Nephron (organoid): Measurements from ENCODE around the gene NEAT1.

Source experiments
- H3K27ac Mint-ChIP-seq, 3 experiments: 2 replicates each; pipeline ENCODE4 v1.8.0; 2020; ENCODE audit warnings: mixed read lengths in 3 of 3, mild to moderate bottlenecking in 2 of 3, moderate library complexity in 1 of 3
- H3K27me3 Mint-ChIP-seq: 2 replicates; pipeline ENCODE4 v1.8.0; 2021; ENCODE audit warnings: low read depth, mild to moderate bottlenecking, moderate library complexity, mixed read lengths
- H3K36me3 Mint-ChIP-seq: 2 replicates; pipeline ENCODE4 v1.8.0; 2020; ENCODE audit warnings: low read depth, mixed read lengths
- H3K4me1 Mint-ChIP-seq: 2 replicates; pipeline ENCODE4 v1.8.0; 2020; ENCODE audit warnings: mixed read lengths
- H3K4me3 Mint-ChIP-seq, 3 experiments: 2 replicates each; pipeline ENCODE4 v1.8.0; 2020; ENCODE audit warnings: mild to moderate bottlenecking in 3 of 3, mixed read lengths in 3 of 3, moderate library complexity in 2 of 3
- H3K9me3 Mint-ChIP-seq: 2 replicates; pipeline ENCODE4 v1.8.0; 2020; ENCODE audit warnings: mixed read lengths
- TF ChIP-seq, protein P1 (sequence below), 3 experiments: fragments of 200-600 bp; sonication (generic); IDR thresholded peaks; one replicate each; pipeline ENCODE4 v1.5.0; 2021; ENCODE audit warnings: antibody characterized with exemption in 3 of 3; ENCODE audit not compliant: unreplicated experiment in 3 of 3

The NEAT1 gene

GRCh38 chr11:65414776-65415498, 7.7 kb upstream of the NEAT1 start:
- Mint-ChIP-seq H3K27ac (peak overlapping the region in 2 of 3 experiments; percentile 17 to 47), H3K4me1 (peaks cover 49% of the 10 kb centered on the region), H3K9me3 (no peaks in the 10 kb centered on the region), H3K36me3 (no peaks in the 10 kb centered on the region), H3K27me3 (no peaks in the 10 kb centered on the region), H3K4me3 (peak overlapping the region in 1 of 3 experiments; percentile 24)
- TF ChIP-seq, protein P1, sequence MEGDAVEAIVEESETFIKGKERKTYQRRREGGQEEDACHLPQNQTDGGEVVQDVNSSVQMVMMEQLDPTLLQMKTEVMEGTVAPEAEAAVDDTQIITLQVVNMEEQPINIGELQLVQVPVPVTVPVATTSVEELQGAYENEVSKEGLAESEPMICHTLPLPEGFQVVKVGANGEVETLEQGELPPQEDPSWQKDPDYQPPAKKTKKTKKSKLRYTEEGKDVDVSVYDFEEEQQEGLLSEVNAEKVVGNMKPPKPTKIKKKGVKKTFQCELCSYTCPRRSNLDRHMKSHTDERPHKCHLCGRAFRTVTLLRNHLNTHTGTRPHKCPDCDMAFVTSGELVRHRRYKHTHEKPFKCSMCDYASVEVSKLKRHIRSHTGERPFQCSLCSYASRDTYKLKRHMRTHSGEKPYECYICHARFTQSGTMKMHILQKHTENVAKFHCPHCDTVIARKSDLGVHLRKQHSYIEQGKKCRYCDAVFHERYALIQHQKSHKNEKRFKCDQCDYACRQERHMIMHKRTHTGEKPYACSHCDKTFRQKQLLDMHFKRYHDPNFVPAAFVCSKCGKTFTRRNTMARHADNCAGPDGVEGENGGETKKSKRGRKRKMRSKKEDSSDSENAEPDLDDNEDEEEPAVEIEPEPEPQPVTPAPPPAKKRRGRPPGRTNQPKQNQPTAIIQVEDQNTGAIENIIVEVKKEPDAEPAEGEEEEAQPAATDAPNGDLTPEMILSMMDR (IDR thresholded peaks at IDR 0.05; ENCODE audit: unreplicated experiment in 3 of 3) = no peak

DNA sequence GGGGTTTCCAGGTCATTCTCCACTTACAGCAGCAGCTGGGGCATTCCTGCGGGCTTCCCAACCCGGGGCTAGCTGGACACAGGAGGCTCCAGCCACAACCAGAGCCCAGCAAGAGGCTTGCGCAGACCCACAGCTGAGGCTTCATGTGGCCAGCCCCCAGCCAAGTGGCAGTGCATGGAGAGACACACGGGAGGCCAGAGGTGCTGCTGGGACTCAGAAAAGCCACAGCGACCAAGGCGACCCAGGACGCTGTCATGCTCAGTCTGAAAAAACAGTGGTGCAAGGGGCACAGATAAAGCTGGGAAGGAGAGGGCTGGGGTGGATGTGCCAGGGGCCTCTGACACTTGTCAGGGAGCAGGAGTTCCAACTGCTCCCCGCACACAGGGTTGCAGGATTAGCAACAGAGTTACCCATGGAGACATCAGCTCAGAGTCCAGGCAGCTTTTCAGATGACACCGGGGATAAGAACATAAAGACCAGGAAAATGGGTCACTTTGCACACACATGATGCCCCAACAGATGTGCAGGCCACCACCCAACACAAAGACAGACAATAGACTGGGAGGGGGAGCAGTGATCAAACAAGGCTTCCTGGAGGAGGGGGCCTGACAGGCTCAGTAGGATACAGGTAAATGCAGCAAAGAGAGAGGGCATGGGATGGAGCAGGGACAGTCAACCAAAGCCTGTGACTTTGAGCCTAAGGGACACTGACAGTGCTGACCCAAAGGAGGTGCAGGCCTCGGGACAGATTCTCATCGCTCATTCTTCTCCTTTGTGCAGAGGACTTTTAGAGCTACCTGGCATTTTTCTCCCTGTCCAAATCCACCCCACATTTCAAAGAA, 6.9 kb upstream of the NEAT1 start:
- TF ChIP-seq, protein P1 (IDR thresholded peaks at IDR 0.05; ENCODE audit: unreplicated experiment in 3 of 3) = no peak
- H3K9me3 Mint-ChIP-seq = no peaks in the 10 kb centered on the region
- H3K4me1 Mint-ChIP-seq = peaks cover 56% of the 10 kb centered on the region
- H3K4me3 Mint-ChIP-seq = peak overlapping the region; percentile 51 to 66 (median 56)
- H3K27me3 Mint-ChIP-seq = no peaks in the 10 kb centered on the region
- H3K36me3 Mint-ChIP-seq = no peaks in the 10 kb centered on the region
- peak overlapping the region; percentile 33 to 99 (median 60) for H3K27ac Mint-ChIP-seq

- TF ChIP-seq, protein P1 (IDR thresholded peaks at IDR 0.05; ENCODE audit: unreplicated experiment in 3 of 3) = peak; percentile 93 to 99 (median 96)
- Mint-ChIP-seq H3K9me3 (no peaks in the 10 kb centered on the region), H3K27ac (peak overlapping the region; percentile 99 to 100 (median 99)), H3K36me3 (no peaks in the 10 kb centered on the region), H3K4me1 (peaks cover 63% of the 10 kb centered on the region), H3K4me3 (peak overlapping the region; percentile 74 to 83 (median 76)), H3K27me3 (no peaks in the 10 kb centered on the region)
Measured at GRCh38 chr11:65416341-65416824, 6.2 kb upstream of the NEAT1 start.

DNA sequence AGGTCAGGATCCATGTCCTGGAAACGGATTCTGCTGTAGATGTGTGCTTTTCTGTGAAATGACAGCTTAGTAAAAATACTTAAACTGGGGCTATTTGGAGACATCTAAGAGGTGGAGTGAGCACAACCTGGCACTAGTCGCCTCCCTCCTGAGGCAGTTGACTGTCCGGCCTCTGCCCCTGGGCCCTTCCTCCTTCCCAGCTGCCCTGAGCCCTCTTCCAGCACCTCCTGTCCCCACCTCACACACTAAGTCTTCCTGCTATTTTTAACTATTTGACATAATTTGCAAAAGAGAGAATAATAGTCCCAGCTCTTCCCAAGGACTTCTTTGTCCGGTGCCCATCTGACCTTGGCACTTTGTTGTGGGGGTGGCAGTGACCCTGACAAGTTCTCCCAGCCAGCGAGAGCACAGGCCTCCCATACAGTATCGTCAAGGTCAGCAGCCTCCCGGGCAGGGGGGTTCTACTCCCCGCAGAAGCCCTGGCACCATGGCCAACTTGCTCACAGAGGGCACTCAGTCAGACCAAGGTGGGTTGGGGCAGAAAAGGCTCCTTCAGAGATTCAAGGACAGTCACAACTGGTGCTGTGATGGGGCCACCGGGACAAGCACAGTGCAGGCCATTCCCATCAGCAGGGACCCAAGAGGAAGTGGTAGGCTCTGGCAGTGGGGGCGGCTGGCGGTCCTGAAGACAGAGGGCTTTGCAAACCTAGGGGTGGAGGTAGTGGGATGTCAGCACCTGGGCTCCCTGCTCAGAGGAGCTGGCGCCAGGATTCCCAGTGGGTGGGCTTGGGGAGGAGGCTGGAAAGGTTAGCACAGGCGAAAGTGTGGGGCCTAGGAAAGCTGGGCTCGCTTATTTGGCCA, 5.5 kb upstream of the NEAT1 start:
- H3K36me3 Mint-ChIP-seq = no peaks in the 10 kb centered on the region
- H3K27me3 Mint-ChIP-seq = no peaks in the 10 kb centered on the region
- peaks cover 69% of the 10 kb centered on the region for H3K4me1 Mint-ChIP-seq
- TF ChIP-seq, protein P1 (IDR thresholded peaks at IDR 0.05; ENCODE audit: unreplicated experiment in 3 of 3) = no peak
- peak overlapping the region; percentile 74 to 83 (median 76) for H3K4me3 Mint-ChIP-seq
- peak overlapping the region; percentile 99 to 100 (median 99) for H3K27ac Mint-ChIP-seq
- H3K9me3 Mint-ChIP-seq = no peaks in the 10 kb centered on the region

- Mint-ChIP-seq H3K9me3 (no peaks in the 10 kb centered on the region), H3K27ac (peak overlapping the region; percentile 99 to 100 (median 99)), H3K4me3 (peak overlapping the region; percentile 74 to 83 (median 76)), H3K4me1 (peaks cover 74% of the 10 kb centered on the region), H3K36me3 (no peaks in the 10 kb centered on the region), H3K27me3 (no peaks in the 10 kb centered on the region)
- TF ChIP-seq, protein P1 (IDR thresholded peaks at IDR 0.05; ENCODE audit: unreplicated experiment in 3 of 3) = no peak
Measured at GRCh38 chr11:65417702-65418430, 4.7 kb upstream of the NEAT1 start.
